ENCODE measurements around the gene FAM216B. TPM values are rescaled to one million over a fixed set of nuclear protein-coding genes. Genes with fewer than 3 reads are reported as not detected.
"Not testable (repeated sequence)": the region's sequence is repeated elsewhere in the genome, so short reads cannot be mapped to it uniquely, and the experiment has no call there.

The FAM216B gene
- polyA plus RNA-seq (ENCODE audit: insufficient read length) = not detected

GRCh38 chr13:42781352-42781751 lies at the start of gene FAM216B:
FAM216B (plus strand) TSS chr13:42781584; CDS start chr13:42784068, 2,484 bp downstream.
- no peak for DNase-seq (ENCODE audit: low read depth)

- no peak for DNase-seq (ENCODE audit: low read depth)
These were observed 49.3 kb upstream of the FAM216B start for GRCh38 chr13:42732073-42732472.

- no peak for DNase-seq (ENCODE audit: low read depth)
These were observed 48.3 kb upstream of the FAM216B start for GRCh38 chr13:42733046-42733445.

GRCh38 chr13:42735010-42735409 lies 46.4 kb upstream of the FAM216B start:
- DNase-seq (ENCODE audit: low read depth) = no peak

- DNase-seq (ENCODE audit: low read depth) = no peak
These were observed 40.6 kb upstream of the FAM216B start for GRCh38 chr13:42740753-42741152.

GRCh38 chr13:42741914-42742313 lies 39.5 kb upstream of the FAM216B start:
- no peak for DNase-seq (ENCODE audit: low read depth)

- no peak for DNase-seq (ENCODE audit: low read depth)
These were observed 35.7 kb upstream of the FAM216B start for GRCh38 chr13:42745655-42746054.

GRCh38 chr13:42746866-42747265 lies 34.5 kb upstream of the FAM216B start:
- no peak for DNase-seq (ENCODE audit: low read depth)

- DNase-seq (ENCODE audit: low read depth) = no peak
These were observed 33.9 kb upstream of the FAM216B start for GRCh38 chr13:42747399-42747873.

- no peak for DNase-seq (ENCODE audit: low read depth)
These were observed 30.6 kb upstream of the FAM216B start for GRCh38 chr13:42750794-42751193.

- no peak for DNase-seq (ENCODE audit: low read depth)
These were observed 29.7 kb upstream of the FAM216B start for GRCh38 chr13:42751693-42752092.

GRCh38 chr13:42752731-42753130 lies 28.7 kb upstream of the FAM216B start:
- no peak for DNase-seq (ENCODE audit: low read depth)

- DNase-seq (ENCODE audit: low read depth) = no peak
These were observed 27.7 kb upstream of the FAM216B start for GRCh38 chr13:42753697-42754096.

GRCh38 chr13:42754801-42755510 lies 26.4 kb upstream of the FAM216B start:
- DNase-seq (ENCODE audit: low read depth) = no peak

GRCh38 chr13:42757678-42758420 lies 23.5 kb upstream of the FAM216B start:
- no peak for DNase-seq (ENCODE audit: low read depth)

GRCh38 chr13:42758515-42758914 lies 22.9 kb upstream of the FAM216B start:
- DNase-seq (ENCODE audit: low read depth) = no peak

GRCh38 chr13:42760951-42761350 lies 20.4 kb upstream of the FAM216B start:
- peak; percentile 40 for DNase-seq (ENCODE audit: low read depth)

GRCh38 chr13:42762251-42762650 lies 19.1 kb upstream of the FAM216B start:
- DNase-seq (ENCODE audit: low read depth) = no peak

GRCh38 chr13:42762917-42763316 lies 18.5 kb upstream of the FAM216B start:
- no peak for DNase-seq (ENCODE audit: low read depth)

GRCh38 chr13:42766016-42766415 lies 15.4 kb upstream of the FAM216B start:
- no peak for DNase-seq (ENCODE audit: low read depth)

GRCh38 chr13:42769650-42770049 lies 11.7 kb upstream of the FAM216B start:
- DNase-seq (ENCODE audit: low read depth) = no peak

- DNase-seq (ENCODE audit: low read depth) = not testable (repeated sequence)
These were observed 4.8 kb upstream of the FAM216B start for GRCh38 chr13:42776558-42776957.

GRCh38 chr13:42777467-42777866 lies 3.9 kb upstream of the FAM216B start:
- DNase-seq (ENCODE audit: low read depth) = no peak
